Endothelial cell of umbilical vein (primary cell): Measurements from ENCODE around the gene ATAD3A. TPM values are rescaled to one million over a fixed set of nuclear protein-coding genes. Genes with fewer than 3 reads are reported as not detected.
"Not testable (repeated sequence)": the region's sequence is repeated elsewhere in the genome, so short reads cannot be mapped to it uniquely, and the experiment has no call there.

Source experiments
- BruUV-seq: library from RNA; stranded (reverse); fragments of 400-500 nt; replicated peaks from 2 replicates; lab custom pipeline; 2021; lab: Mats Ljungman, UMichigan
- CTCF ChIA-PET: fragments of 300-600, 350-600 bp; sonication (Branson Sonifier 250); formaldehyde crosslinking; loops from one replicate; lab custom pipeline; 2021; ENCODE audit warnings: antibody characterized with exemption, inconsistent platforms; lab: Charles Lee
- POLR2A ChIA-PET: fragments of 300-600, 350-600 bp; sonication (Branson Sonifier 250); formaldehyde crosslinking; loops from one replicate; lab custom pipeline; 2021; ENCODE audit warnings: antibody characterized with exemption, inconsistent platforms; lab: Charles Lee
- DNase-seq: peaks from one replicate; pipeline ENCODE4 v3.0.0-alpha.2; 2011; ENCODE audit warnings: low read depth, low spot score
- FAIRE-seq: peaks from 2 replicates; lab custom pipeline; 2011; peaks lifted over from hg19 to GRCh38; lab: Jason Lieb, UNC
- H2AFZ ChIP-seq: 2 replicates; pipeline ENCODE4 v1.6.0; 2012; ENCODE audit warnings: low read depth, low read length, control low read depth, inconsistent platforms
- H3K27ac ChIP-seq: 2 replicates; pipeline ENCODE4 v1.5.1; 2011; ENCODE audit warnings: low read depth, mild to moderate bottlenecking, control low read depth, low read length, moderate library complexity; ENCODE audit not compliant: insufficient read depth
- H3K27me3 ChIP-seq, 2 experiments: 2 replicates each; pipeline versions ENCODE4 v1.6.0 to v1.6.1; 2011; ENCODE audit warnings: low read length in 2 of 2, mixed read lengths in 1 of 2; ENCODE audit not compliant: control insufficient read depth in 2 of 2, insufficient read depth in 2 of 2
- H3K36me3 ChIP-seq, 2 experiments: 2 replicates in 1 of 2; 3 replicates in 1 of 2; pipeline ENCODE4 v1.5.1; 2011; ENCODE audit warnings: low read length in 2 of 2, mild to moderate bottlenecking in 1 of 2, moderate library complexity in 1 of 2; ENCODE audit not compliant: control insufficient read depth in 2 of 2, insufficient read depth in 2 of 2; ENCODE audit errors: extremely low read depth in 1 of 2
- H3K4me1 ChIP-seq: 3 replicates; pipeline ENCODE4 v1.5.1; 2011; ENCODE audit warnings: mild to moderate bottlenecking, low read length; ENCODE audit not compliant: control insufficient read depth, insufficient read depth; ENCODE audit errors: extremely low read depth
- H3K4me2 ChIP-seq: 2 replicates; pipeline ENCODE4 v1.6.1; 2011; ENCODE audit warnings: low read length, control low read depth, mixed read lengths; ENCODE audit not compliant: insufficient read depth
- H3K4me3 ChIP-seq, 3 experiments: fragments of 200-600 bp in 1 of 3; sonication (generic), shearing (Covaris generic) in 1 of 3; replicated peaks in 1 of 3; 2 replicates each; pipeline ENCODE4 v1.5.1; 2011 to 2016; ENCODE audit warnings: control low read depth in 3 of 3, low read length in 3 of 3, mild to moderate bottlenecking in 2 of 3, inconsistent platforms in 1 of 3, low read depth in 1 of 3, moderate library complexity in 1 of 3; ENCODE audit not compliant: insufficient read depth in 1 of 3
- H3K79me2 ChIP-seq: 2 replicates; pipeline ENCODE4 v1.6.0; 2012; ENCODE audit warnings: low read length, inconsistent platforms; ENCODE audit not compliant: control insufficient read depth, insufficient read depth
- H3K9ac ChIP-seq: replicated peaks from 2 replicates; pipeline ENCODE3; 2011; ENCODE audit warnings: low read length, control low read depth; ENCODE audit not compliant: insufficient read depth; ENCODE audit errors: extremely low read depth
- H3K9me1 ChIP-seq: replicated peaks from 3 replicates; pipeline ENCODE4 v1.6.0; 2011; ENCODE audit warnings: mild to moderate bottlenecking, low read length; ENCODE audit not compliant: control insufficient read depth, insufficient read depth; ENCODE audit errors: extremely low read depth
- H3K9me3 ChIP-seq: replicated peaks from 2 replicates; pipeline ENCODE4 v1.5.1; 2012; ENCODE audit warnings: low read length, inconsistent platforms; ENCODE audit not compliant: control insufficient read depth, insufficient read depth
- H4K20me1 ChIP-seq: replicated peaks from 2 replicates; pipeline ENCODE3; 2011; ENCODE audit warnings: mild to moderate bottlenecking, low read length; ENCODE audit not compliant: control insufficient read depth, insufficient read depth; ENCODE audit errors: extremely low read depth
- dilution Hi-C: fragments of 300-500 bp; cut with MboI; formaldehyde crosslinking; loops from one replicate; pipeline ENCODE4 v1.15.0; 2019; ENCODE audit warnings: low sequenced_read_pairs; ENCODE audit not compliant: extremely low pct_ligation_motif_present
- intact Hi-C: fragments of 100-400 bp; cut with micrococcal nuclease; formaldehyde crosslinking; loops from one replicate; pipeline ENCODE4 v1.10.0; 2022
- polyA plus RNA-seq, 4 experiments: library from polyadenylated mRNA; depleted of rRNA in 3 of 4; stranded (reverse) in 3 of 4; unstranded in 1 of 4; fragments of >200 nt; gene quantifications; 2 replicates each; pipeline versions ENCODE4 v1.2.1 to v1.2.3, GENCODE V29; 2011 to 2012; ENCODE audit warnings: missing spikeins in 1 of 4
- total RNA-seq: library from RNA; stranded (reverse); gene quantifications from 2 replicates; pipeline ENCODE4 v1.2.3, GENCODE V29; 2021

The ATAD3A gene
- total and polyA plus RNA-seq, 2 donors (not counting 3 experiments of a cell fraction or from before 2014, with no cell fraction given): 24.9 to 55.2 TPM

GRCh38 chr1:1522536-1522935 lies 10.6 kb downstream of the ATAD3A start:
- dilution Hi-C loops: not testable (repeated sequence)

GRCh38 chr1:1523226-1523625 lies 11.3 kb downstream of the ATAD3A start:
- H4K20me1 ChIP-seq, H3K27ac ChIP-seq, POLR2A ChIA-PET, H3K79me2 ChIP-seq, H3K9ac ChIP-seq, FAIRE-seq, intact Hi-C loops, DNase-seq, H3K4me3 ChIP-seq, BruUV-seq, H2AFZ ChIP-seq, H3K4me1 ChIP-seq, H3K27me3 ChIP-seq, dilution Hi-C loops, H3K4me2 ChIP-seq, CTCF ChIA-PET, H3K9me1 ChIP-seq, H3K9me3 ChIP-seq: not testable (repeated sequence)
- H3K36me3 ChIP-seq: peaks cover 4 to 19% of the 10 kb centered on the region in 2 experiments

More at GRCh38 chr1:1522536-1522935, 10.6 kb downstream of the ATAD3A start:
- intact Hi-C loops, FAIRE-seq, DNase-seq, H3K27me3 ChIP-seq, H3K27ac ChIP-seq, POLR2A ChIA-PET, H4K20me1 ChIP-seq, H3K9me1 ChIP-seq, BruUV-seq, H2AFZ ChIP-seq, H3K79me2 ChIP-seq, H3K9me3 ChIP-seq, H3K4me2 ChIP-seq, H3K4me1 ChIP-seq, H3K4me3 ChIP-seq, H3K9ac ChIP-seq: not testable (repeated sequence)
- CTCF ChIA-PET: interaction anchor here (1.4 kb wide), 1 partner anchor 18 kb away, joined by 5 read pairs; no protein-coding TSS in a partner anchor
- H3K36me3 ChIP-seq: peaks cover 4 to 26% of the 10 kb centered on the region in 2 experiments

- H2AFZ ChIP-seq, BruUV-seq, H3K4me3 ChIP-seq, FAIRE-seq, H3K27ac ChIP-seq, H3K27me3 ChIP-seq, H3K9me3 ChIP-seq, POLR2A ChIA-PET, H3K4me1 ChIP-seq, DNase-seq, H3K9ac ChIP-seq, H3K79me2 ChIP-seq, intact Hi-C loops, dilution Hi-C loops, H4K20me1 ChIP-seq, CTCF ChIA-PET, H3K9me1 ChIP-seq, H3K4me2 ChIP-seq: not testable (repeated sequence)
- H3K36me3 ChIP-seq: peaks cover 4 to 18% of the 10 kb centered on the region in 2 experiments
These were observed 11.7 kb downstream of the ATAD3A start for GRCh38 chr1:1523651-1524050.

- H2AFZ ChIP-seq, H3K9me1 ChIP-seq, H3K27ac ChIP-seq, H3K79me2 ChIP-seq, H3K4me2 ChIP-seq, CTCF ChIA-PET, intact Hi-C loops, H3K4me3 ChIP-seq, dilution Hi-C loops, H3K9me3 ChIP-seq, H3K4me1 ChIP-seq, BruUV-seq, H3K9ac ChIP-seq, H4K20me1 ChIP-seq, H3K27me3 ChIP-seq, DNase-seq, FAIRE-seq, POLR2A ChIA-PET: not testable (repeated sequence)
- peaks cover 7 to 27% of the 10 kb centered on the region in 2 experiments for H3K36me3 ChIP-seq
These were observed 12.9 kb downstream of the ATAD3A start for GRCh38 chr1:1524750-1525383.
